MM.1S (cell line): Measurements from ENCODE around the gene USP25.

Experiments
- CTCF ChIP-seq: fragments of 300-600 bp; sonication (generic); IDR thresholded peaks from 2 replicates; pipeline ENCODE4 v1.5.1; 2016; ENCODE audit warnings: antibody characterized with exemption, low read length, mixed read lengths
- EZH2phosphoT487 ChIP-seq: fragments of 300-600 bp; sonication (generic); IDR thresholded peaks from 2 replicates; pipeline ENCODE4 v1.6.1; 2018; ENCODE audit warnings: antibody characterized with exemption, low read length

DNA sequence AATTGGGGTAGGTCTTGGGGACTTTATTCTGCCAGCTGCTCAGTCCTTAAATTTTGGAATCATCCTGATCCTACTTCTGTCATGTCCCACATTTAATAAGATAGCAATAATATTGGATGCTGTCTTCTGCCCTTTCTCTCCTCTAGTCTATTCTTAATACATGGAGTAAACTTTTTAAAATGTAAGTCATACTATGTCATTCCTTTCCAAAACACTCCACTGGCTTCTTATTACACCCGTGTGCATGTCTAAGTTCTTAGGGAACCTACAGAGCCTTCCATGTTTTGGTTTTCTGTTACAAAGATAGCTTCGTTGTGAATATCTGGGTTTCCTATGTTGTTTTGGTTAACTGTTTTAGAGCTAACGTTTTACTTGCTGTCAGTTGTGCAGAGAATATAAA lies 35.1 kb downstream of the USP25 start:
- no peak for TF ChIP-seq CTCF
- no peak for TF ChIP-seq EZH2phosphoT487
